HepG2 (cell line): ENCODE data around the gene HLF. TPM values are rescaled to one million over a fixed set of nuclear protein-coding genes. Genes with fewer than 3 reads are reported as not detected.

Source experiments
- BRD4 ChIP-seq: sonication (generic); formaldehyde crosslinking; IDR thresholded peaks from 2 replicates; pipeline ENCODE4 v1.4.0; 2020; ENCODE audit warnings: missing genetic modification reagents
- CBX2 ChIP-seq, 2 experiments: fragments of 200-600 bp in 1 of 2; sonication (generic); formaldehyde crosslinking in 1 of 2; IDR thresholded peaks; 2 replicates each; pipeline versions ENCODE4 v1.7.0 to v1.8.1; 2018 to 2022; ENCODE audit warnings: low read depth in 2 of 2, low read length in 1 of 2, mild to moderate bottlenecking in 1 of 2, missing genetic modification reagents in 1 of 2
- EP300 ChIP-seq, 3 experiments: sonication (generic) in 1 of 3; formaldehyde crosslinking in 1 of 3; IDR thresholded peaks; 2 replicates each; pipeline versions ENCODE4 v1.5.1 to v1.6.1; 2011 to 2020; ENCODE audit warnings: low read depth in 2 of 3, low read length in 2 of 3, borderline replicate concordance in 1 of 3, improper control_type of control experiment in 1 of 3, mild to moderate bottlenecking in 1 of 3, missing genetic modification reagents in 1 of 3, moderate library complexity in 1 of 3
- FOXP1 ChIP-seq, 2 experiments: fragments of 450-650 bp in 1 of 2; IDR thresholded peaks; 2 replicates each; pipeline ENCODE4 v1.6.1; 2017 to 2018; ENCODE audit warnings: antibody characterized with exemption in 1 of 2
- GABPA ChIP-seq, 2 experiments: IDR thresholded peaks; 2 replicates each; pipeline ENCODE4 v1.6.1; 2011 to 2016; ENCODE audit warnings: low read depth in 2 of 2, low read length in 1 of 2, missing biosample characterization in 1 of 2, missing genetic modification characterization in 1 of 2
- HMGA1 ChIP-seq: sonication (generic); formaldehyde crosslinking; conservative IDR thresholded peaks from 2 replicates; pipeline ENCODE4 v1.4.0; 2020; ENCODE audit warnings: missing genetic modification reagents
- ISX ChIP-seq: sonication (generic); formaldehyde crosslinking; conservative IDR thresholded peaks from 2 replicates; pipeline ENCODE4 v1.5.0; 2020; ENCODE audit warnings: missing genetic modification reagents
- JUNB ChIP-seq: sonication (generic); formaldehyde crosslinking; IDR thresholded peaks from 2 replicates; pipeline ENCODE4 v1.8.0; 2022; ENCODE audit warnings: missing genetic modification reagents, mild to moderate bottlenecking, borderline replicate concordance
- MBD4 ChIP-seq: IDR thresholded peaks from 2 replicates; pipeline ENCODE4 v1.6.1; 2012; ENCODE audit warnings: low read length, inconsistent platforms, borderline replicate concordance
- POLR2A ChIP-seq, 2 experiments: IDR thresholded peaks; 2 replicates each; pipeline ENCODE4 v1.6.1; 2011; ENCODE audit warnings: low read depth in 2 of 2, low read length in 2 of 2, mild to moderate bottlenecking in 1 of 2, moderate library complexity in 1 of 2; ENCODE audit not compliant: insufficient read depth in 1 of 2
- REPIN1 ChIP-seq: sonication (generic); formaldehyde crosslinking; IDR thresholded peaks from 2 replicates; pipeline ENCODE4 v1.8.0; 2022; ENCODE audit warnings: missing genetic modification reagents, low read depth, mild to moderate bottlenecking, borderline replicate concordance
- REXO4 ChIP-seq: sonication (generic); formaldehyde crosslinking; IDR thresholded peaks from 2 replicates; pipeline ENCODE4 v1.8.0; 2022; ENCODE audit warnings: missing genetic modification reagents, mild to moderate bottlenecking, borderline replicate concordance
- RFXANK ChIP-seq: IDR thresholded peaks from 2 replicates; pipeline ENCODE4 v1.6.1; 2016
- SALL2 ChIP-seq: sonication (generic); formaldehyde crosslinking; IDR thresholded peaks from 2 replicates; pipeline ENCODE4 v1.8.1; 2023; ENCODE audit warnings: mild to moderate bottlenecking, missing genetic modification reagents, inconsistent platforms
- SAP130 ChIP-seq: IDR thresholded peaks from 2 replicates; pipeline ENCODE4 v1.6.1; 2016; ENCODE audit warnings: low read depth
- SNAI1 ChIP-seq: sonication (generic); formaldehyde crosslinking; IDR thresholded peaks from 2 replicates; pipeline ENCODE4 v1.5.0; 2020; ENCODE audit warnings: mild to moderate bottlenecking, missing genetic modification reagents, borderline replicate concordance
- ZNF549 ChIP-seq: sonication (generic); formaldehyde crosslinking; IDR thresholded peaks from 2 replicates; pipeline ENCODE4 v1.5.0; 2020; ENCODE audit warnings: missing genetic modification reagents
- polyA plus RNA-seq, 8 experiments: library from polyadenylated mRNA; depleted of rRNA in 3 of 8; stranded (reverse) in 7 of 8; unstranded in 1 of 8; fragments of >200 nt; fragmentation: Illumina TruSeq in 4 of 8; extraction: Trizol in 4 of 8; gene quantifications; 2 replicates each; pipeline versions ENCODE4 v1.2.1 to v1.2.3, GENCODE V29; 2011 to 2016; ENCODE audit warnings: low read depth in 4 of 8, missing spikeins in 1 of 8, mixed read lengths in 1 of 8; ENCODE audit not compliant: insufficient read depth in 1 of 8
- total RNA-seq, 5 experiments: library from RNA; depleted of rRNA; stranded (reverse); fragments of >200 nt; fragmentation: Illumina TruSeq; extraction: Trizol; gene quantifications; 2 replicates each; pipeline ENCODE4 v1.2.3, GENCODE V29; 2016; ENCODE audit warnings: low read depth in 1 of 5
- TF ChIP-seq, protein P1 (sequence below): sonication (generic); formaldehyde crosslinking; IDR thresholded peaks from 2 replicates; pipeline ENCODE4 v1.8.0; 2022; ENCODE audit warnings: mild to moderate bottlenecking, missing genetic modification reagents
- TF ChIP-seq, protein P2 (sequence below): sonication (generic); formaldehyde crosslinking; IDR thresholded peaks from 2 replicates; pipeline ENCODE4 v1.4.0; 2020; ENCODE audit warnings: missing genetic modification reagents, borderline replicate concordance
- TF ChIP-seq, protein P3 (sequence below): sonication (generic); formaldehyde crosslinking; IDR thresholded peaks from 2 replicates; pipeline ENCODE4 v1.4.0; 2020; ENCODE audit warnings: low read depth, missing genetic modification reagents

Gene HLF
- total and polyA plus RNA-seq, 2 of the 13 experiments (the other 11 are each of a cell fraction or from before 2014, with no cell fraction given): 202 to 346 TPM

DNA sequence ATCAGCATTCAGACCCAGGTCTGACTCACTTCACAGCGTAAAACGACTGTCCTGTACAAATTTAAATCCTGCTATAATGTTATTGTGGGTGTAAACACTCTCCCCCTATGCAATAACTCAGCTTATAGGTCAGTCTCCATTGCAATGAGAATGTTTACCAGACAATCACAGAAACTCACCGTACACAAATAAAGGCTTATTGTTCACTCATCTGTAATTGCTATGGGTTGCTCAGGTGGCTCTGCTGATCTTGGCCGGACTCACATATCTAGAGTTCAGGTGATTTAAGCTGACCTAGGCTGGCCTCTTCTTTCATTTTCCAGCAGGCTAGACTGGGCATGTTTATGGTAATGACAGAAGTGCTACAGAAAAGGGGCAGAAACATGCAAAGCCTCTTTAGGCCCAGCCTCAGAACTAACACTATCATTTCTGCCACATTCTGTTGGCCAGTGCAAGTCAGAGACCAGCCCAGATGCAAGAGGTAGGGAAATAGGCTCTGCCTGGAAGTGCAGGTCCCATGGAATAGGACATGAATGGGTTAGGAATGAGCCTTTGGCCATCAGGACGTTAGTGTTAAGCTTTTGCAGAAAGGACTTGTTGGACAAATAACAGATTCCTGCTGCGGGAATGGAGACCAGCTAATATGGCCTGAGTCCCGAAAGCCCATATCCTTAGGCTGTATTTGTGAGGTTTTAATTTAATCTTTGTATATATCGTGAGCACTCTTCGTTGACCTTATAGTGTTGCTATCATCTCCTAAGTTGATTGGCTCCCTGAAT, 44.0 kb downstream of the HLF start (continued):
- no peak for TF ChIP-seq CBX2 (IDR thresholded peaks at IDR 0.05; ENCODE audit: low read depth, low read length)
- TF ChIP-seq CBX2 (CRISPR knock-in tag; IDR thresholded peaks at IDR 0.05; ENCODE audit: low read depth): no peak
- no peak for TF ChIP-seq EP300 (IDR thresholded peaks at IDR 0.05; ENCODE audit: low read depth in 2 of 2, low read length in 2 of 2)
- TF ChIP-seq EP300 (CRISPR knock-in tag; IDR thresholded peaks at IDR 0.05; ENCODE audit: borderline replicate concordance): 0 out of 2 replicates have a peak, but pooled peaks have one; percentile 14
- no peak for TF ChIP-seq HMGA1 (CRISPR knock-in tag)
- no peak for TF ChIP-seq JUNB
- TF ChIP-seq, protein P1, sequence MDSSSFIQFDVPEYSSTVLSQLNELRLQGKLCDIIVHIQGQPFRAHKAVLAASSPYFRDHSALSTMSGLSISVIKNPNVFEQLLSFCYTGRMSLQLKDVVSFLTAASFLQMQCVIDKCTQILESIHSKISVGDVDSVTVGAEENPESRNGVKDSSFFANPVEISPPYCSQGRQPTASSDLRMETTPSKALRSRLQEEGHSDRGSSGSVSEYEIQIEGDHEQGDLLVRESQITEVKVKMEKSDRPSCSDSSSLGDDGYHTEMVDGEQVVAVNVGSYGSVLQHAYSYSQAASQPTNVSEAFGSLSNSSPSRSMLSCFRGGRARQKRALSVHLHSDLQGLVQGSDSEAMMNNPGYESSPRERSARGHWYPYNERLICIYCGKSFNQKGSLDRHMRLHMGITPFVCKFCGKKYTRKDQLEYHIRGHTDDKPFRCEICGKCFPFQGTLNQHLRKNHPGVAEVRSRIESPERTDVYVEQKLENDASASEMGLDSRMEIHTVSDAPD (CRISPR knock-in tag): peak; percentile 62; the same call in 1 of the 2 replicates
- TF ChIP-seq REPIN1 (CRISPR knock-in tag): peak; percentile 62; the same call in 1 of the 2 replicates
- no peak for TF ChIP-seq GABPA (IDR thresholded peaks at IDR 0.05; ENCODE audit: low read depth, low read length)
- no peak for TF ChIP-seq GABPA (CRISPR knock-in tag; IDR thresholded peaks at IDR 0.05; ENCODE audit: low read depth)
- TF ChIP-seq, protein P2, sequence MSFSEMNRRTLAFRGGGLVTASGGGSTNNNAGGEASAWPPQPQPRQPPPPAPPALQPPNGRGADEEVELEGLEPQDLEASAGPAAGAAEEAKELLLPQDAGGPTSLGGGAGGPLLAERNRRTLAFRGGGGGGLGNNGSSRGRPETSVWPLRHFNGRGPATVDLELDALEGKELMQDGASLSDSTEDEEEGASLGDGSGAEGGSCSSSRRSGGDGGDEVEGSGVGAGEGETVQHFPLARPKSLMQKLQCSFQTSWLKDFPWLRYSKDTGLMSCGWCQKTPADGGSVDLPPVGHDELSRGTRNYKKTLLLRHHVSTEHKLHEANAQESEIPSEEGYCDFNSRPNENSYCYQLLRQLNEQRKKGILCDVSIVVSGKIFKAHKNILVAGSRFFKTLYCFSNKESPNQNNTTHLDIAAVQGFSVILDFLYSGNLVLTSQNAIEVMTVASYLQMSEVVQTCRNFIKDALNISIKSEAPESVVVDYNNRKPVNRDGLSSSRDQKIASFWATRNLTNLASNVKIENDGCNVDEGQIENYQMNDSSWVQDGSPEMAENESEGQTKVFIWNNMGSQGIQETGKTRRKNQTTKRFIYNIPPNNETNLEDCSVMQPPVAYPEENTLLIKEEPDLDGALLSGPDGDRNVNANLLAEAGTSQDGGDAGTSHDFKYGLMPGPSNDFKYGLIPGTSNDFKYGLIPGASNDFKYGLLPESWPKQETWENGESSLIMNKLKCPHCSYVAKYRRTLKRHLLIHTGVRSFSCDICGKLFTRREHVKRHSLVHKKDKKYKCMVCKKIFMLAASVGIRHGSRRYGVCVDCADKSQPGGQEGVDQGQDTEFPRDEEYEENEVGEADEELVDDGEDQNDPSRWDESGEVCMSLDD (CRISPR knock-in tag): no peak
- TF ChIP-seq, protein P3, sequence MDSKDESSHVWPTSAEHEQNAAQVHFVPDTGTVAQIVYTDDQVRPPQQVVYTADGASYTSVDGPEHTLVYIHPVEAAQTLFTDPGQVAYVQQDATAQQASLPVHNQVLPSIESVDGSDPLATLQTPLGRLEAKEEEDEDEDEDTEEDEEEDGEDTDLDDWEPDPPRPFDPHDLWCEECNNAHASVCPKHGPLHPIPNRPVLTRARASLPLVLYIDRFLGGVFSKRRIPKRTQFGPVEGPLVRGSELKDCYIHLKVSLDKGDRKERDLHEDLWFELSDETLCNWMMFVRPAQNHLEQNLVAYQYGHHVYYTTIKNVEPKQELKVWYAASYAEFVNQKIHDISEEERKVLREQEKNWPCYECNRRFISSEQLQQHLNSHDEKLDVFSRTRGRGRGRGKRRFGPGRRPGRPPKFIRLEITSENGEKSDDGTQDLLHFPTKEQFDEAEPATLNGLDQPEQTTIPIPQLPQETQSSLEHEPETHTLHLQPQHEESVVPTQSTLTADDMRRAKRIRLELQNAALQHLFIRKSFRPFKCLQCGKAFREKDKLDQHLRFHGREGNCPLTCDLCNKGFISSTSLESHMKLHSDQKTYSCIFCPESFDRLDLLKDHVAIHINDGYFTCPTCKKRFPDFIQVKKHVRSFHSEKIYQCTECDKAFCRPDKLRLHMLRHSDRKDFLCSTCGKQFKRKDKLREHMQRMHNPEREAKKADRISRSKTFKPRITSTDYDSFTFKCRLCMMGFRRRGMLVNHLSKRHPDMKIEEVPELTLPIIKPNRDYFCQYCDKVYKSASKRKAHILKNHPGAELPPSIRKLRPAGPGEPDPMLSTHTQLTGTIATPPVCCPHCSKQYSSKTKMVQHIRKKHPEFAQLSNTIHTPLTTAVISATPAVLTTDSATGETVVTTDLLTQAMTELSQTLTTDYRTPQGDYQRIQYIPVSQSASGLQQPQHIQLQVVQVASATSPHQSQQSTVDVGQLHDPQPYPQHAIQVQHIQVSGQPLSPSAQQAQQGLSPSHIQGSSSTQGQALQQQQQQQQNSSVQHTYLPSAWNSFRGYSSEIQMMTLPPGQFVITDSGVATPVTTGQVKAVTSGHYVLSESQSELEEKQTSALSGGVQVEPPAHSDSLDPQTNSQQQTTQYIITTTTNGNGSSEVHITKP: 0 out of 2 replicates have a peak, but pooled peaks have one; percentile 18
- no peak for TF ChIP-seq ZNF549 (CRISPR knock-in tag)
- 0 out of 2 replicates have a peak, but pooled peaks have one; percentile 40 for TF ChIP-seq REXO4 (CRISPR knock-in tag)
- no peak for TF ChIP-seq SNAI1
- no peak for TF ChIP-seq ISX (CRISPR knock-in tag)
- TF ChIP-seq SALL2 (CRISPR knock-in tag): peak; percentile 49; the same call in 1 of the 2 replicates
- TF ChIP-seq FOXP1 (IDR thresholded peaks at IDR 0.05): no peak
- peak; percentile 59; the same call in 1 of the 2 replicates for TF ChIP-seq FOXP1 (CRISPR knock-in tag; IDR thresholded peaks at IDR 0.05)
- TF ChIP-seq MBD4: 0 out of 2 replicates have a peak, but pooled peaks have one; percentile 55
- no peak for TF ChIP-seq RFXANK (CRISPR knock-in tag)
- TF ChIP-seq BRD4: no peak
- TF ChIP-seq POLR2A (IDR thresholded peaks at IDR 0.05; ENCODE audit: insufficient read depth in 1 of 2, low read depth in 2 of 2, low read length in 2 of 2): peak; percentile 38 to 45; a peak in 2 of 4 replicates
- TF ChIP-seq SAP130 (CRISPR knock-in tag): peak; percentile 27; the same call in 1 of the 2 replicates
